Measurements from ENCODE around the gene IFT25.

GRCh38 chr1:53909946-53910345 lies 35.6 kb downstream of the IFT25 start:
- TF ChIP-seq CTCF (IDR thresholded peaks at IDR 0.05 in 4 of 5, conservative IDR thresholded peaks at IDR 0.05 in 1 of 5), result no peak
- no peak for TF ChIP-seq POLR2A (IDR thresholded peaks at IDR 0.05)
